ENCODE measurements around the gene ARHGAP5. TPM values are rescaled to one million over a fixed set of nuclear protein-coding genes. Genes with fewer than 3 reads are reported as not detected.

Gene ARHGAP5
- total RNA-seq, 2 experiments from 2014 or later: 29.1 to 29.5 TPM

- POLR2A ChIA-PET: interaction anchor here (0.6 kb wide), 1 partner anchor 1983 kb away, joined by 3 read pairs; no protein-coding TSS in a partner anchor
- H3K4me1 Mint-ChIP-seq (ENCODE audit: low read depth): no peaks in the 10 kb centered on the region
- H3K9me3 Mint-ChIP-seq (ENCODE audit: insufficient read depth): no peaks in the 10 kb centered on the region
- peaks cover 12% of the 10 kb centered on the region for H3K27me3 Mint-ChIP-seq (ENCODE audit: low read depth)
- H3K36me3 Mint-ChIP-seq (ENCODE audit: low read depth): no peaks in the 10 kb centered on the region
- DNase-seq (no peak), ATAC-seq (no peak)
- CTCF ChIA-PET: interaction anchor here (1.2 kb wide), 1 partner anchor 134 kb away, joined by 3 read pairs; no protein-coding TSS in a partner anchor
- no peak overlapping the region for H3K4me3 Mint-ChIP-seq
- H3K27ac Mint-ChIP-seq: no peak overlapping the region
Observed at GRCh38 chr14:32059702-32060101, 17.4 kb upstream of the ARHGAP5 start.

- DNase-seq (no peak), ATAC-seq (no peak)
- POLR2A ChIA-PET: no interaction called here
- no peaks in the 10 kb centered on the region for H3K9me3 Mint-ChIP-seq (ENCODE audit: insufficient read depth)
- no peaks in the 10 kb centered on the region for H3K4me1 Mint-ChIP-seq (ENCODE audit: low read depth)
- CTCF ChIA-PET: interaction anchor here (13.9 kb wide), 1 partner anchor 188 kb away, joined by 211 read pairs; no protein-coding TSS in a partner anchor
- H3K4me3 Mint-ChIP-seq: no peak overlapping the region
- H3K36me3 Mint-ChIP-seq (ENCODE audit: low read depth): no peaks in the 10 kb centered on the region
- H3K27ac Mint-ChIP-seq: no peak overlapping the region
- H3K27me3 Mint-ChIP-seq (ENCODE audit: low read depth): no peaks in the 10 kb centered on the region
Observed at GRCh38 chr14:32064931-32065330, 12.2 kb upstream of the ARHGAP5 start.

- ChIA-PET POLR2A (no interaction called here), CTCF (interaction anchor here (13.9 kb wide), 1 partner anchor 184 kb away, joined by 211 read pairs; no protein-coding TSS in a partner anchor)
- Mint-ChIP-seq H3K4me3 (no peak overlapping the region), H3K27me3 (ENCODE audit: low read depth) (no peaks in the 10 kb centered on the region), H3K27ac (no peak overlapping the region), H3K36me3 (ENCODE audit: low read depth) (no peaks in the 10 kb centered on the region), H3K9me3 (ENCODE audit: insufficient read depth) (no peaks in the 10 kb centered on the region), H3K4me1 (ENCODE audit: low read depth) (no peaks in the 10 kb centered on the region)
- ATAC-seq: no peak
- DNase-seq: no peak
Observed at GRCh38 chr14:32068708-32069107, 8.4 kb upstream of the ARHGAP5 start.

GRCh38 chr14:32070282-32070681, 6.8 kb upstream of the ARHGAP5 start:
- H3K27ac Mint-ChIP-seq: no peak overlapping the region
- ATAC-seq: no peak
- no peaks in the 10 kb centered on the region for H3K9me3 Mint-ChIP-seq (ENCODE audit: insufficient read depth)
- H3K4me3 Mint-ChIP-seq: no peak overlapping the region
- POLR2A ChIA-PET: interaction anchor here (0.6 kb wide), 1 partner anchor 608 kb away, joined by 3 read pairs; no protein-coding TSS in a partner anchor
- no peaks in the 10 kb centered on the region for H3K4me1 Mint-ChIP-seq (ENCODE audit: low read depth)
- DNase-seq: no peak
- no peaks in the 10 kb centered on the region for H3K36me3 Mint-ChIP-seq (ENCODE audit: low read depth)
- peaks cover 3% of the 10 kb centered on the region for H3K27me3 Mint-ChIP-seq (ENCODE audit: low read depth)
- CTCF ChIA-PET: interaction anchor here (1.0 to 13.9 kb wide), 2 partner anchors 19 to 182 kb away, joined by 3 to 211 read pairs; no protein-coding TSS in a partner anchor

- DNase-seq: no peak
- ChIA-PET POLR2A (no interaction called here), CTCF (interaction anchor here (1.0 to 13.9 kb wide), 11 partner anchors 40 to 563 kb away, joined by 3 to 211 read pairs (median 4); no protein-coding TSS in a partner anchor)
- Mint-ChIP-seq H3K4me3 (no peak overlapping the region), H3K4me1 (ENCODE audit: low read depth) (peaks cover 7% of the 10 kb centered on the region), H3K36me3 (ENCODE audit: low read depth) (no peaks in the 10 kb centered on the region), H3K9me3 (ENCODE audit: insufficient read depth) (no peaks in the 10 kb centered on the region), H3K27me3 (ENCODE audit: low read depth) (peaks cover 5% of the 10 kb centered on the region), H3K27ac (no peak overlapping the region)
- ATAC-seq: no peak
Observed at GRCh38 chr14:32072676-32073075, 4.4 kb upstream of the ARHGAP5 start.

- ChIA-PET POLR2A (no interaction called here), CTCF (interaction anchor here (0.7 to 13.9 kb wide), 15 partner anchors 28 to 486 kb away, joined by 3 to 211 read pairs (median 4); no protein-coding TSS in a partner anchor)
- no peak overlapping the region for H3K4me3 Mint-ChIP-seq
- H3K27ac Mint-ChIP-seq: no peak overlapping the region
- H3K4me1 Mint-ChIP-seq (ENCODE audit: low read depth): peaks cover 14% of the 10 kb centered on the region
- peaks cover 2% of the 10 kb centered on the region for H3K36me3 Mint-ChIP-seq (ENCODE audit: low read depth)
- ATAC-seq (no peak), DNase-seq (peak; percentile 79)
- H3K27me3 Mint-ChIP-seq (ENCODE audit: low read depth): peaks cover 5% of the 10 kb centered on the region
- no peaks in the 10 kb centered on the region for H3K9me3 Mint-ChIP-seq (ENCODE audit: insufficient read depth)
Observed at GRCh38 chr14:32073537-32074189, 3.4 kb upstream of the ARHGAP5 start.

GRCh38 chr14:32074887-32075572, 2.1 kb upstream of the ARHGAP5 start:
- H3K27ac Mint-ChIP-seq: no peak overlapping the region
- ChIA-PET CTCF (interaction anchor here (1.5 to 13.9 kb wide), 2 partner anchors 129 to 178 kb away, joined by 5 to 211 read pairs; no protein-coding TSS in a partner anchor), POLR2A (no interaction called here)
- H3K36me3 Mint-ChIP-seq (ENCODE audit: low read depth): peaks cover 2% of the 10 kb centered on the region
- no peak overlapping the region for H3K4me3 Mint-ChIP-seq
- peaks cover 5% of the 10 kb centered on the region for H3K27me3 Mint-ChIP-seq (ENCODE audit: low read depth)
- ATAC-seq: no peak
- H3K4me1 Mint-ChIP-seq (ENCODE audit: low read depth): peaks cover 24% of the 10 kb centered on the region
- H3K9me3 Mint-ChIP-seq (ENCODE audit: insufficient read depth): no peaks in the 10 kb centered on the region
- DNase-seq: no peak

- POLR2A ChIA-PET: interaction anchor here (1.8 kb wide), 1 partner anchor 10 kb away, joined by 5 read pairs; no protein-coding TSS in a partner anchor
- ATAC-seq (peak; percentile 41), DNase-seq (peak; percentile 30)
- peak overlapping the region; percentile 93 for H3K4me3 Mint-ChIP-seq
- H3K36me3 Mint-ChIP-seq (ENCODE audit: low read depth): peaks cover 2% of the 10 kb centered on the region
- H3K9me3 Mint-ChIP-seq (ENCODE audit: insufficient read depth): no peaks in the 10 kb centered on the region
- peaks cover 5% of the 10 kb centered on the region for H3K27me3 Mint-ChIP-seq (ENCODE audit: low read depth)
- peak overlapping the region; percentile 83 for H3K27ac Mint-ChIP-seq
- CTCF ChIA-PET: interaction anchor here (0.8 to 13.9 kb wide), 4 partner anchors 169 to 183 kb away, joined by 3 to 211 read pairs (median 3); no protein-coding TSS in a partner anchor
- H3K4me1 Mint-ChIP-seq (ENCODE audit: low read depth): peaks cover 28% of the 10 kb centered on the region
Observed at GRCh38 chr14:32075672-32076277, 1.3 kb upstream of the ARHGAP5 start.

- peaks cover 2% of the 10 kb centered on the region for H3K36me3 Mint-ChIP-seq (ENCODE audit: low read depth)
- ChIA-PET POLR2A (interaction anchor here (0.6 to 1.8 kb wide), 2 partner anchors 9 to 34 kb away, joined by 3 to 5 read pairs; no protein-coding TSS in a partner anchor), CTCF (interaction anchor here (0.8 to 13.9 kb wide), 4 partner anchors 168 to 183 kb away, joined by 3 to 211 read pairs (median 3); no protein-coding TSS in a partner anchor)
- H3K4me1 Mint-ChIP-seq (ENCODE audit: low read depth): peaks cover 31% of the 10 kb centered on the region
- H3K27ac Mint-ChIP-seq: peak overlapping the region; percentile 83
- ATAC-seq (peak; percentile 67), DNase-seq (peak; percentile 80)
- no peaks in the 10 kb centered on the region for H3K9me3 Mint-ChIP-seq (ENCODE audit: insufficient read depth)
- H3K27me3 Mint-ChIP-seq (ENCODE audit: low read depth): peaks cover 5% of the 10 kb centered on the region
- peak overlapping the region; percentile 93 for H3K4me3 Mint-ChIP-seq
Observed at GRCh38 chr14:32076278-32077080, 625 bp upstream of the ARHGAP5 start.

- Mint-ChIP-seq H3K36me3 (ENCODE audit: low read depth) (peaks cover 2% of the 10 kb centered on the region), H3K4me3 (peak overlapping the region; percentile 93), H3K27ac (peak overlapping the region; percentile 87), H3K4me1 (ENCODE audit: low read depth) (peaks cover 34% of the 10 kb centered on the region), H3K9me3 (ENCODE audit: insufficient read depth) (no peaks in the 10 kb centered on the region), H3K27me3 (ENCODE audit: low read depth) (peaks cover 5% of the 10 kb centered on the region)
- ChIA-PET POLR2A (interaction anchor here (0.7 to 1.8 kb wide), 4 partner anchors 41 to 621 kb away, joined by 3 to 7 read pairs (median 6); partner anchors contain the start of genes DTD2 and RNU6-8), CTCF (interaction anchor here (1.2 to 13.9 kb wide), 2 partner anchors 122 to 174 kb away, joined by 3 to 211 read pairs; no protein-coding TSS in a partner anchor)
- ATAC-seq (peak; percentile 8), DNase-seq (peak; percentile 42)
Observed at GRCh38 chr14:32078023-32078857, 1.1 kb downstream of the ARHGAP5 start.
